ENCODE measurements around the gene RBM33. TPM values are rescaled to one million over a fixed set of nuclear protein-coding genes. Genes with fewer than 3 reads are reported as not detected.
"Not testable (repeated sequence)": the region's sequence is repeated elsewhere in the genome, so short reads cannot be mapped to it uniquely, and the experiment has no call there.

The RBM33 gene
- total and polyA plus RNA-seq, 2 donors = 23.5 to 58.5 TPM

GRCh38 chr7:155813546-155814315 is 169.3 kb downstream of the RBM33 start:
- Histone ChIP-seq H3K9me3 (ENCODE audit: control insufficient read depth in 2 of 2, insufficient read depth in 1 of 2, low read length in 1 of 2) (no peaks in the 10 kb centered on the region), H3K4me1 (ENCODE audit: control insufficient read depth in 2 of 2, insufficient read depth in 2 of 2, low read length in 2 of 2) (no peaks in the 10 kb centered on the region), H3K27me3 (ENCODE audit: control insufficient read depth in 2 of 2, insufficient read depth in 1 of 2, low read length in 1 of 2) (peaks cover 69 to 78% of the 10 kb centered on the region in 2 donors), H3K27ac (ENCODE audit: low read depth in 1 of 2, low read length in 1 of 2) (no peak overlapping the region), H3K36me3 (ENCODE audit: control insufficient read depth in 2 of 2, insufficient read depth in 2 of 2, low read length in 1 of 2) (no peaks in the 10 kb centered on the region), H3K4me3 (ENCODE audit: low read length in 2 of 2) (no peak overlapping the region)
- 13% methylated on average over 19 of the region's 19 CpGs for WGBS
- DNase-seq (ENCODE audit: low read depth in 6 of 9, low spot score in 9 of 9) = no peak

GRCh38 chr7:155814316-155815276 is 170.1 kb downstream of the RBM33 start:
- 13% methylated on average over 22 of the region's 22 CpGs for WGBS
- Histone ChIP-seq H3K4me1 (ENCODE audit: control insufficient read depth in 2 of 2, insufficient read depth in 2 of 2, low read length in 2 of 2) (no peaks in the 10 kb centered on the region), H3K4me3 (ENCODE audit: low read length in 2 of 2) (no peak overlapping the region), H3K36me3 (ENCODE audit: control insufficient read depth in 2 of 2, insufficient read depth in 2 of 2, low read length in 1 of 2) (no peaks in the 10 kb centered on the region), H3K9me3 (ENCODE audit: control insufficient read depth in 2 of 2, insufficient read depth in 1 of 2, low read length in 1 of 2) (no peaks in the 10 kb centered on the region), H3K27me3 (ENCODE audit: control insufficient read depth in 2 of 2, insufficient read depth in 1 of 2, low read length in 1 of 2) (peaks cover 60 to 73% of the 10 kb centered on the region in 2 donors), H3K27ac (ENCODE audit: low read depth in 1 of 2, low read length in 1 of 2) (no peak overlapping the region)
- DNase-seq (ENCODE audit: low read depth in 6 of 9, low spot score in 9 of 9) = no peak

GRCh38 chr7:155815332-155816191 is 171.1 kb downstream of the RBM33 start:
- WGBS = 35% methylated on average over 20 of the region's 20 CpGs
- Histone ChIP-seq H3K36me3 (ENCODE audit: control insufficient read depth in 2 of 2, insufficient read depth in 2 of 2, low read length in 1 of 2) (no peaks in the 10 kb centered on the region), H3K9me3 (ENCODE audit: control insufficient read depth in 2 of 2, insufficient read depth in 1 of 2, low read length in 1 of 2) (no peaks in the 10 kb centered on the region), H3K27ac (ENCODE audit: low read depth in 1 of 2, low read length in 1 of 2) (no peak overlapping the region), H3K27me3 (ENCODE audit: control insufficient read depth in 2 of 2, insufficient read depth in 1 of 2, low read length in 1 of 2) (peaks cover 51 to 64% of the 10 kb centered on the region in 2 donors), H3K4me3 (ENCODE audit: low read length in 2 of 2) (no peak overlapping the region), H3K4me1 (ENCODE audit: control insufficient read depth in 2 of 2, insufficient read depth in 2 of 2, low read length in 2 of 2) (no peaks in the 10 kb centered on the region)
- peak in 6 of 9 donors; percentile 18 to 56 (median 40) for DNase-seq (ENCODE audit: low read depth in 6 of 9, low spot score in 9 of 9)

- no peak for DNase-seq (ENCODE audit: low read depth in 6 of 9, low spot score in 9 of 9)
These were observed 171.7 kb downstream of the RBM33 start for GRCh38 chr7:155816192-155816508.

GRCh38 chr7:155816996-155817395 is 172.5 kb downstream of the RBM33 start:
- Histone ChIP-seq H3K27ac (ENCODE audit: low read depth in 1 of 2, low read length in 1 of 2) (no peak overlapping the region), H3K9me3 (ENCODE audit: control insufficient read depth in 2 of 2, insufficient read depth in 1 of 2, low read length in 1 of 2) (no peaks in the 10 kb centered on the region), H3K36me3 (ENCODE audit: control insufficient read depth in 2 of 2, insufficient read depth in 2 of 2, low read length in 1 of 2) (no peaks in the 10 kb centered on the region), H3K27me3 (ENCODE audit: control insufficient read depth in 2 of 2, insufficient read depth in 1 of 2, low read length in 1 of 2) (peaks cover 38 to 52% of the 10 kb centered on the region in 2 donors), H3K4me3 (ENCODE audit: low read length in 2 of 2) (no peak overlapping the region), H3K4me1 (ENCODE audit: control insufficient read depth in 2 of 2, insufficient read depth in 2 of 2, low read length in 2 of 2) (no peaks in the 10 kb centered on the region)
- 96% methylated on average over 16 of the region's 16 CpGs for WGBS
- no peak for DNase-seq (ENCODE audit: low read depth in 6 of 9, low spot score in 9 of 9)

More at GRCh38 chr7:155816192-155816508, 171.7 kb downstream of the RBM33 start:
- no peaks in the 10 kb centered on the region for H3K4me1 ChIP-seq (ENCODE audit: control insufficient read depth in 2 of 2, insufficient read depth in 2 of 2, low read length in 2 of 2)
- 94% methylated on average over 12 of the region's 12 CpGs for WGBS
- H3K4me3 ChIP-seq (ENCODE audit: low read length in 2 of 2) = no peak overlapping the region
- H3K9me3 ChIP-seq (ENCODE audit: control insufficient read depth in 2 of 2, insufficient read depth in 1 of 2, low read length in 1 of 2) = no peaks in the 10 kb centered on the region
- peaks cover 46 to 61% of the 10 kb centered on the region in 2 donors for H3K27me3 ChIP-seq (ENCODE audit: control insufficient read depth in 2 of 2, insufficient read depth in 1 of 2, low read length in 1 of 2)
- H3K36me3 ChIP-seq (ENCODE audit: control insufficient read depth in 2 of 2, insufficient read depth in 2 of 2, low read length in 1 of 2) = no peaks in the 10 kb centered on the region
- no peak overlapping the region for H3K27ac ChIP-seq (ENCODE audit: low read depth in 1 of 2, low read length in 1 of 2)

GRCh38 chr7:155817515-155817914 is 173.1 kb downstream of the RBM33 start:
- not testable (repeated sequence) for DNase-seq (ENCODE audit: low read depth in 6 of 9, low spot score in 9 of 9); H3K36me3 ChIP-seq (ENCODE audit: control insufficient read depth in 2 of 2, insufficient read depth in 2 of 2, low read length in 1 of 2); H3K27ac ChIP-seq (ENCODE audit: low read depth in 1 of 2, low read length in 1 of 2); H3K9me3 ChIP-seq (ENCODE audit: control insufficient read depth in 2 of 2, insufficient read depth in 1 of 2, low read length in 1 of 2); H3K4me3 ChIP-seq (ENCODE audit: low read length in 2 of 2); H3K4me1 ChIP-seq (ENCODE audit: control insufficient read depth in 2 of 2, insufficient read depth in 2 of 2, low read length in 2 of 2)
- 67% methylated on average over 3 of the region's 4 CpGs for WGBS
- peaks cover 33 to 47% of the 10 kb centered on the region in 2 donors for H3K27me3 ChIP-seq (ENCODE audit: control insufficient read depth in 2 of 2, insufficient read depth in 1 of 2, low read length in 1 of 2)

GRCh38 chr7:155818154-155818819 is 173.8 kb downstream of the RBM33 start:
- no peak overlapping the region for H3K4me3 ChIP-seq (ENCODE audit: low read length in 2 of 2)
- no peak overlapping the region for H3K27ac ChIP-seq (ENCODE audit: low read depth in 1 of 2, low read length in 1 of 2)
- no peak for DNase-seq (ENCODE audit: low read depth in 6 of 9, low spot score in 9 of 9)
- H3K4me1 ChIP-seq (ENCODE audit: control insufficient read depth in 2 of 2, insufficient read depth in 2 of 2, low read length in 2 of 2) = no peaks in the 10 kb centered on the region
- no peaks in the 10 kb centered on the region for H3K9me3 ChIP-seq (ENCODE audit: control insufficient read depth in 2 of 2, insufficient read depth in 1 of 2, low read length in 1 of 2)
- WGBS = 88% methylated on average over 21 of the region's 21 CpGs
- no peaks in the 10 kb centered on the region for H3K36me3 ChIP-seq (ENCODE audit: control insufficient read depth in 2 of 2, insufficient read depth in 2 of 2, low read length in 1 of 2)
- H3K27me3 ChIP-seq (ENCODE audit: control insufficient read depth in 2 of 2, insufficient read depth in 1 of 2, low read length in 1 of 2) = peaks cover 26 to 39% of the 10 kb centered on the region in 2 donors

- peaks cover 21 to 34% of the 10 kb centered on the region in 2 donors for H3K27me3 ChIP-seq (ENCODE audit: control insufficient read depth in 2 of 2, insufficient read depth in 1 of 2, low read length in 1 of 2)
- no peak overlapping the region for H3K27ac ChIP-seq (ENCODE audit: low read depth in 1 of 2, low read length in 1 of 2)
- H3K4me1 ChIP-seq (ENCODE audit: control insufficient read depth in 2 of 2, insufficient read depth in 2 of 2, low read length in 2 of 2) = no peaks in the 10 kb centered on the region
- DNase-seq (ENCODE audit: low read depth in 6 of 9, low spot score in 9 of 9) = no peak
- no peak overlapping the region for H3K4me3 ChIP-seq (ENCODE audit: low read length in 2 of 2)
- 85% methylated on average over 6 of the region's 6 CpGs for WGBS
- H3K36me3 ChIP-seq (ENCODE audit: control insufficient read depth in 2 of 2, insufficient read depth in 2 of 2, low read length in 1 of 2) = no peaks in the 10 kb centered on the region
- no peaks in the 10 kb centered on the region for H3K9me3 ChIP-seq (ENCODE audit: control insufficient read depth in 2 of 2, insufficient read depth in 1 of 2, low read length in 1 of 2)
These were observed 174.3 kb downstream of the RBM33 start for GRCh38 chr7:155818820-155819168.
